TTC549 (cell line): ENCODE results near the gene LARP4B.

Experiments used
- FAIRE-seq: peaks from 2 replicates; lab custom pipeline; 2012; peaks lifted over from hg19 to GRCh38; lab: Jason Lieb, UNC

The LARP4B gene

GRCh38 chr10:767211-767610, 164.3 kb downstream of the LARP4B start:
- FAIRE-seq, result no peak

DNA sequence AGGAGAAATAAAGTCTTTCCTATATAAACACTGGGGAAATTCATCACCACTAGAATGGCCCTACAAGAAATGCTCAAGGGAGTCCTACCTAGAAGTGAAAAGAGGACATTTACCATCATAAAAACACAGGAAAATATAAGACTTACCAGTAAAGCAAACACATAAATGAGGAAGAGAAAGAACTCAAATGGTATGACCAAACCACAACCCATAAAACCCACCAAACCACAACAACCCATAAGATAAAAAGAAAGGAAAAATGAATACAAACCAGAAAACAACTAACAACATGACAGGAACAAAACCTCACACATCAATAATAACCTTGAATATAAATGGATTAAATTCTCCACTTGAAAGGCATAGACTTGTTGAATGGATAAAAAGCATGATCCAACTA, 170.1 kb downstream of the LARP4B start:
- no peak for FAIRE-seq

DNA sequence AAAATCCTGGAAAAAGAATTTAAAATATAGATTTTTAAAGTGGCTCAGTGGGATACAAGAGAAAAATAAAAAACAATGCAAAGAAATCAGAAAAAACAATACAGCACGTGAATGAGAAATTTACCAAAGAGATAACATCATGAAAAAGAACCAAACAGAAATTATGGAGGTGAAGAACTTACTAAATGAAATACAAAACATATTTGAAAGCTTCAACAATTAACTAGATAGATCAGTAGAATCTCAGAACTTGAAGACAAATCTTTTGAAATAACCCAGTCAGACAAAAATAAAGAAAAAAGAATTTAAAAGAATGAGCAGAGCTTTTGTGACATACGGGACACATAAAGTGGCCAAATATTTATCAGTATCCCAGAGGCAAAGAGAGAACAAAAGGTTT, 170.9 kb downstream of the LARP4B start:
- no peak for FAIRE-seq

DNA sequence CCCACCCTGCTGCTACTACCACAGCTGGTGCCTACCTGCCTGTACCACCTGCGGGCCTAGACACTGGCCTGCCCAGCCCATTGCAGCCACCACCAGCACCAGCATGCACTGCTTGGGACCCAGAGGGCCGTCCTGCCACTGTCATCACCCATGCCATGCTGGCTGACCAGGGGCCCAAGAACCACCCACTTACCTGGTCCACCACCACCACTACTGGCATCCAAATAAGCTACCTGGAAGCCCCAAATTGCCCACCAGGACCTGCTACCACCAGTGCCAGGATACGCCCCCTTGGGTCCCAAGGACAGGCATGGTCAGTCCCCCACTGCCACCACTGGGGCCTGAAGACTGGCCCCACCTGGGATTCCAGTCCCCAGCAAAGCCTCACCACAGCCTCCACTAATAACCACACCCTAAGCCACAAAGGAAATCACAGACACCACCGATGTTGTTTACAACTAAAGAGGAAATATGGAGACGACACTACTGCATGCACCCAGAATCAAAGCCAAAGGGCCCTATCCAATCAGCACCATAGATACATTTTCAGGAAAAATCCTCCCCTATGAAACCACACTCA, 171.5 kb downstream of the LARP4B start:
- no peak for FAIRE-seq
